GM18951 (cell line): ENCODE data around the gene ABHD15.

ENCODE experiments used
- POLR2A ChIP-seq: IDR thresholded peaks from 4 replicates; pipeline ENCODE4 v1.6.1; 2011; ENCODE audit warnings: mild to moderate bottlenecking; ENCODE audit not compliant: insufficient read length, insufficient read depth; ENCODE audit errors: extremely low read depth
- in situ Hi-C: fragments of 300-500 bp; cut with MboI; formaldehyde crosslinking; loops from one replicate; pipeline ENCODE4 v1.12.0; 2022; ENCODE audit warnings: low sequenced_read_pairs, mixed read lengths, inconsistent platforms; ENCODE audit not compliant: unreplicated experiment

Gene ABHD15

GRCh38 chr17:29591737-29592608 lies 25.1 kb upstream of the ABHD15 start:
- in situ Hi-C loops = no loop called here
- no peak for TF ChIP-seq POLR2A

- TF ChIP-seq POLR2A = peak; percentile 8
- in situ Hi-C loops = no loop called here
Observed at GRCh38 chr17:29591146-29591736, 24.4 kb upstream of the ABHD15 start.

GRCh38 chr17:29590411-29591145 lies 23.7 kb upstream of the ABHD15 start:
- in situ Hi-C loops = no loop called here
- TF ChIP-seq POLR2A = no peak

- peak; percentile 73 for TF ChIP-seq POLR2A
- in situ Hi-C loops = no loop called here
Observed at GRCh38 chr17:29589524-29590410, 22.9 kb upstream of the ABHD15 start, which contains the start of gene GIT1. TSS of gene GIT1 (minus strand) at chr17:29589648. CDS start at chr17:29589378, 270 bp downstream.

GRCh38 chr17:29588562-29589411 lies 21.9 kb upstream of the ABHD15 start:
- in situ Hi-C loops = no loop called here
- TF ChIP-seq POLR2A = no peak

GRCh38 chr17:29588017-29588561 lies 21.3 kb upstream of the ABHD15 start:
- in situ Hi-C loops = no loop called here

GRCh38 chr17:29587591-29587990 lies 20.8 kb upstream of the ABHD15 start:
- in situ Hi-C loops = no loop called here
- no peak for TF ChIP-seq POLR2A

More at GRCh38 chr17:29588017-29588561, 21.3 kb upstream of the ABHD15 start:
- TF ChIP-seq POLR2A = no peak

- in situ Hi-C loops = no loop called here
- TF ChIP-seq POLR2A = no peak
Observed at GRCh38 chr17:29586676-29587469, 20.0 kb upstream of the ABHD15 start.

- in situ Hi-C loops = no loop called here
- no peak for TF ChIP-seq POLR2A
Observed at GRCh38 chr17:29585080-29585751, 18.4 kb upstream of the ABHD15 start.

GRCh38 chr17:29584452-29585079 lies 17.7 kb upstream of the ABHD15 start:
- in situ Hi-C loops = no loop called here
- TF ChIP-seq POLR2A = no peak
